DMS53 (cell line): Measurements from ENCODE around the gene SLC6A6.

Source experiments
- DNase-seq: peaks from one replicate; lab custom pipeline; 2025; lab: John Stamatoyannopoulos, UW

The SLC6A6 gene

GRCh38 chr3:14402304-14402811 is at the start of gene SLC6A6:
Gene SLC6A6, plus strand, starts transcription at chr3:14402606. Its CDS starts 41,029 bp downstream, at chr3:14443635.
- DNase-seq, result peak; percentile 94

- DNase-seq, result no peak
These were observed 48.9 kb upstream of the SLC6A6 start for GRCh38 chr3:14353502-14353901.

- DNase-seq, result no peak
These were observed 44.9 kb upstream of the SLC6A6 start for GRCh38 chr3:14357463-14357862.

- DNase-seq, result no peak
These were observed 43.8 kb upstream of the SLC6A6 start for GRCh38 chr3:14358426-14359211.

- DNase-seq, result no peak
These were observed 43.1 kb upstream of the SLC6A6 start for GRCh38 chr3:14359348-14359747.

- no peak for DNase-seq
These were observed 42.1 kb upstream of the SLC6A6 start for GRCh38 chr3:14360123-14360881.

GRCh38 chr3:14361068-14361677 is 41.2 kb upstream of the SLC6A6 start:
- DNase-seq, result no peak

- no peak for DNase-seq
These were observed 39.5 kb upstream of the SLC6A6 start for GRCh38 chr3:14362890-14363289.

- no peak for DNase-seq
These were observed 39.0 kb upstream of the SLC6A6 start for GRCh38 chr3:14363379-14363778.

- DNase-seq, result no peak
These were observed 38.4 kb upstream of the SLC6A6 start for GRCh38 chr3:14363991-14364390.

GRCh38 chr3:14364580-14365292 is 37.7 kb upstream of the SLC6A6 start:
- DNase-seq, result no peak

- no peak for DNase-seq
These were observed 36.2 kb upstream of the SLC6A6 start for GRCh38 chr3:14366248-14366647.

- DNase-seq, result no peak
These were observed 35.2 kb upstream of the SLC6A6 start for GRCh38 chr3:14366915-14367823.

- no peak for DNase-seq
These were observed 34.3 kb upstream of the SLC6A6 start for GRCh38 chr3:14368146-14368545.

- no peak for DNase-seq
These were observed 33.5 kb upstream of the SLC6A6 start for GRCh38 chr3:14368885-14369284.

- peak; percentile 90 for DNase-seq
These were observed 32.4 kb upstream of the SLC6A6 start for GRCh38 chr3:14369675-14370669.

GRCh38 chr3:14370720-14371572 is 31.5 kb upstream of the SLC6A6 start:
- DNase-seq, result peak; percentile 43

GRCh38 chr3:14371573-14372474 is 30.6 kb upstream of the SLC6A6 start:
- DNase-seq, result peak; percentile 91
